Activated CD4-positive, alpha-beta T cell treated with anti-CD3 and anti-CD28 coated beads, Interleukin-2, amount 50 U/mL, for 16 hours (primary cell): Measurements from ENCODE around the gene BOLA2B.
A peak's percentile ranks its signal among the peaks of the same experiment; 100 is the strongest.
"Not testable (repeated sequence)": the region's sequence is repeated elsewhere in the genome, so short reads cannot be mapped to it uniquely, and the experiment has no call there.

Experiments
- DNase-seq: peaks from one replicate; pipeline ENCODE4 v3.0.0-alpha.2; 2020

The BOLA2B gene

GRCh38 chr16:30184096-30184890 is 9.2 kb downstream of the BOLA2B start:
- peak; percentile 89 for DNase-seq

GRCh38 chr16:30183233-30184095 is 10.0 kb downstream of the BOLA2B start, which contains the start of gene CORO1A:
CORO1A (plus strand) TSS chr16:30183602; CDS start chr16:30185210, 1,608 bp downstream.
- peak; percentile 91 for DNase-seq

DNA sequence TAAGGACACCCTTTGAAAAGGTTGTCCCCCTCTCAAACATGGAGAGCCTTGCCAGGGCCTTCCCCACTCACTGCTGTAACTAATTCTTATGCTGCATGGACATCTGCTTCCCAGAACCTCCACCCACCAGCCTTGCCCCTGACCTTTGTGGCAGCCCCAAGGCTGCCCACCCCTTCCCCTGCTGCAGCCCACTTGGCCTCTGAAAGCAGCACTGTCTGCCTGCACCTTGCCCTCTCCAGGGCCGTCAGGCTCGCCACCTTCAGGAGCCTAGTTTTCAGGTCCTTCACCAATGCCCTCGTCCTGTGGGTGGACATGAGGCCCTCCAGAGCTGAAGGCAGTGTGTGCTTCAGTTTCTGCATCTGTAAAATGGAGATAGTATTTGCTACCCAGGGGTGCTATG is 12.7 kb downstream of the BOLA2B start:
- no peak for DNase-seq

- DNase-seq = no peak
Measured at GRCh38 chr16:30179931-30180330, 13.5 kb downstream of the BOLA2B start.

DNA sequence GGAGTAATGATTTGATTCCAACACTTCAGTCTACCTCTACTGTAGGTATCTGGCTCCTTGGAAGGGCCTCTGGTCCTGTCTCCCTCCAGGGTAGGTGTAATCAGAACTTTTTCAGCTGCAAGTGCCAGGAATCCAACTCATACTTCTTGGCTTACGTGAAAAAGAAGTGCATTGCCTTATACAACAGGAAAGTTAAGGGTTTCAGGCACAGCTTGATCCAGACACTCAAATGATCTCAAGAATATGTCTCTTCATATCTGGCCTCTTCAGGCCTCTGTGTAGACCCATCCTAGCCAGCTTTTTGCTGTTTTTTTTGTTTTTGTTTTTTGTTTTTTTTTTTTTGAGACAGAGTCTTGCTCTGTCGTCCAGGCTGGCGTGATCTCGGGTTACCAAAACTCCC is 14.3 kb downstream of the BOLA2B start:
- DNase-seq = no peak

GRCh38 chr16:30176876-30177275 is 16.6 kb downstream of the BOLA2B start:
- DNase-seq = not testable (repeated sequence)

- DNase-seq = no peak
Measured at GRCh38 chr16:30173054-30173453, 20.4 kb downstream of the BOLA2B start.

DNA sequence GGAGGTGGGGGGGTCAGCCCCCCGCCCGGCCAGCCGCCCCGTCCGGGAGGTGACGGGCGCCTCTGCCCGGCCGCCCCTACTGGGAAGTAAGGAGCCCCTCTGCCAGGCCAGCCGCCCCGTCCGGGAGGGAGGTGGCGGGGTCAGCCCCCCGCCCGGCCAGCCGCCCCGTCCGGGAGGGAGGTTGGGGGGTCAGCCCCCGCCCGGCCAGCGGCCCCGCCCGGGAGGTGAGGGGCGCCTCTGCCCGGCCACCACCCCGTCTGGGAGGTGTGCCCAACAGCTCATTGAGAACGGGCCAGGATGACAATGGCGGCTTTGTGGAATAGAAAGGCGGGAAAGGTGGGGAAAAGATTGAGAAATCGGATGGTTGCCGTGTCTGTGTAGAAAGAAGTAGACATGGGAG is 23.3 kb downstream of the BOLA2B start:
- DNase-seq = not testable (repeated sequence)

DNA sequence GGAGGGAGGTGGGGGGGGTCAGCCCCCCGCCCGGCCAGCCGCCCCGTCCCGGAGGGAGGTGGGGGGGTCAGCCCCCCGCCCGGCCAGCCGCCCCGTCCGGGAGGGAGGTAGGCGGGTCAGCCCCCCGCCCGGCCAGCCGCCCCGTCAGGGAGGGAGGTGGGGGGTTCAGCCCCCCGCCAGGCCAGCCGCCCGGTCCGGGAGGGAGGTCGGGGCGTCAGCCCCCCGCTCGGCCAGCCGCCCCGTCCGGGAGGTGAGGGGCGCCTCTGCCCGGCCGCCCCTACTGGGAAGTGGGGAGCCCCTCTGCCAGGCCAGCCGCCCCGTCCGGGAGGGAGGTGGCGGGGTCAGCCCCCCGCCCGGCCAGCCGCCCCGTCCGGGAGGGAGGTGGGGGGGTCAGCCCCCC is 24.1 kb downstream of the BOLA2B start:
- not testable (repeated sequence) for DNase-seq

DNA sequence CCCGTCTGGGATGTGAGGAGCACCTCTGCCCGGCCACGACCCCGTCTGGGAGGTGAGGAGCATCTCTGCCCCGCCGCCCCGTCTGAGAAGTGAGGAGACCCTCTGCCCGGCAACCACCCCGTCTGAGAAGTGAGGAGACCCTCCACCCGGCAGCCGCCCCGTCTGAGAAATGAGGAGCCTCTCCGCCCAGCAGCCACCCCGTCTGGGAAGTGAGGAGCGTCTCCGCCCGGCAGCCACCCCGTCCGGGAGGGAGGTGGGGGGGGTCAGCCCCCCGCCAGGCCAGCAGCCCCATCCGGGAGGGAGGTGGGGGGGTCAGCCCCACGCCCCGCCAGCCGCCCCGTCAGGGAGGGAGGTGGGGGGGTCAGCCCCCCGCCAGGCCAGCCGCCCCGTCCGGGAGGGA is 24.7 kb downstream of the BOLA2B start:
- DNase-seq = not testable (repeated sequence)

GRCh38 chr16:30166202-30166902 is 27.1 kb downstream of the BOLA2B start:
- no peak for DNase-seq

- DNase-seq = no peak
Measured at GRCh38 chr16:30163538-30163937, 29.9 kb downstream of the BOLA2B start.

- no peak for DNase-seq
Measured at GRCh38 chr16:30157214-30157613, 36.3 kb downstream of the BOLA2B start.

DNA sequence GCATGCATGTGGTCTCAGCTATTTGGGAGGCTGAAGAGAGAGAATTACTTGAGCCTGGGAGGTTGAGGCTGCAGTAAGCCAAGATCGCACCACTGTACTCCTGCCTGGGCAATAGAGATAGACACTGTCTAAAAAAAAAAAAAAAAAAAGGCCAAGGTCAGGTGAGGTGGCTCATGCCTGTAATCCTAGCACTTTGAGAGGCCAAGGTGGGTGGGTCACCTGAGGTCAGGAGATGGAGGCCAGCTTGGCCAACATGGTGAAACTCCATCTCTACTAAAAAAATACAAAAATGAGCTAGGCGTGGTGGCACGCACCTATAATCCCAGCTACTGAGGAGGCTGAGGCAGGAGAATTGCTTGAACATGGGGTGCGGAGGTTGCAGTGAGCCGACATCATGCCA is 38.3 kb downstream of the BOLA2B start:
- DNase-seq = no peak

DNA sequence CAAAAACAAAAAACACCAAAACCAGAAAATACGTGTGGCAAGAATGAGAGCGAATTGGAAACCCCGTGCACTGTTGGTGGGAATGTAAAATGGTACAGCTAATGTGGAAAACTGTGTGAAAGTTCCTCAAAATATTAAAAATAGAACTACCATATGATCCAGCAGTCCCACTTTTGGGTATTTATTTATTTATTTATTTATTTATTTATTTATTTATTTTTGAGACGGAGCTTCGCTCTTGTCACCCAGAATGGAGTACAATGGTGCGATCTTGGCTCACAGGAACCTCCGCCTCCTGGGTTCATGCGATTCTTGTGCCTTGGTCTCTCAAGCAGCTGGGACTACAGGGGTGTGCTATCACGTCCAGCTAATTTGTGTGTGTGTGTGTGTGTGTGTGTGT is 40.9 kb downstream of the BOLA2B start:
- DNase-seq = no peak

- no peak for DNase-seq
Measured at GRCh38 chr16:30151091-30151490, 42.4 kb downstream of the BOLA2B start.

GRCh38 chr16:30149250-30149930 is 44.1 kb downstream of the BOLA2B start:
- no peak for DNase-seq

GRCh38 chr16:30147843-30148510 is 45.5 kb downstream of the BOLA2B start:
- no peak for DNase-seq

DNA sequence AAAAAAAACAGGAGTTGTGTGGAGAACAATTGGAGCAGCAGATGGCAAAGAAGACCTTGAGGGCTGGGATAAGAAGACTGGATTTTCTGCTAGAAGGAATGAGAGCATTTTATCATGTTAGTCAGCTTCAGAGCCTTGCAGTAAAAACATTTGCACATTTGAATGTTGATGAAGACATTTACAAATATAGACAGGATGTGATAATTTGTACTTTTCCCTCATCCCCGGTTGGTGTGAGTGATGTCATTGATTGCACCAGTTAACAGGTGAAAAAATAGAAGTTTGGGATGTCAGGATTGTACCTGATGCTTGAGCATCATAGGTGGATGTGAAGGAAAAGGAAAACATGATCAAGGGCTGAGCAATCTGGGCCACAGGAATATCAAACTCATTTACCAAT is 47.8 kb downstream of the BOLA2B start:
- DNase-seq = no peak

DNA sequence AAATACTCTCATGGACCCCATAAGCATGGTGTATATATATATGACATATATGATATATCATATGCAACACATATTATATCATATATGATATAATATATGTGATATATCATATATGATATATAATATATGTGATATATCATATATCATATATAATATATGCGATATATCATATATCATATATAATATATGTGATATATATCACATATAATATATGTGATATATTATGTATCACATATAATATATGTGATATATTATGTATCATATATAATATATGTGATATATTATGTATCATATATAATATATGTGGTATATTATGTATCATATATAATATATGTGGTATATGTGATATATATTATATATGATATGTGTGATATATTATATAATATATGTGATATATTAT is 48.5 kb downstream of the BOLA2B start:
- DNase-seq = no peak

DNA sequence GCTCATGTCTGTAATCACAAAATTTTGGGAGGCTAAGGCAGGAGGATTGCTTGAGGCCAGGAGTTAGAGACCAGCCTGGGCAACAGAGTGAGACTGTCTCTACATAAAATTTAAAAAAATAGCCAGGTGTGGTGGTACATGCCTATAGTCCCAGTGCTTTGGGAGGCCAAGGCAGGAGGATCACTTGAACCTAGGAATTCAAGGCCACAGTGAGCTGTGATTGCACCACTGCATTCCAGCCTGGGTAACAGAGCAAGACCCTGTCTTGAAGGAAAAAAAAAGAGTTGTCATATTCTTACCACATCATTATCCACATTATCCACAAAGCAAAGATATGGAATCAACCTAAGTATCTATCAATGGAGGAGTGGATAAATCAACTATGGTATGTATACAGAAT is 49.4 kb downstream of the BOLA2B start:
- DNase-seq = no peak

DNA sequence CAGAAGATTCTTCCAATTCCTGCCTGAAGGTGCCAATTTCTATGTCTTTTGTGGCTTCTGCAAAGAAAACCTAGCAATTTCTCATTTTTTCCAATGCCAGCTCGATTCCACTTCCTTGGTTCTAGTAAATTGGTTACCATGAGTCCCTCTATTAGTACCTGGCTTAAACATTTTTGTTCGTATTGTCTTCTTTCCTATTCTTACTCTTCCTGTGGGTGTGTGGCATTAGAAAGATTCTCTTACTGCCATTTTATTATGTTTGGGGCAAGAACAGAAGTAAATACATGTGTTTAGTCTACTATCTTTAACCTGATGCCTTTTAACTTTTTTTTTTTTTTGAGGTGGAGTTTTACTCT is 50.1 kb downstream of the BOLA2B start:
- no peak for DNase-seq
